ENCODE data around the gene SULT2B1. TPM values are rescaled to one million over a fixed set of nuclear protein-coding genes. Genes with fewer than 3 reads are reported as not detected.

The SULT2B1 gene
- total RNA-seq, 2 donors from 2014 or later: not detected

- DNase-seq (ENCODE audit: low spot score): no peak
Observed at GRCh38 chr19:48616041-48616436, 64.1 kb downstream of the SULT2B1 start.

GRCh38 chr19:48616491-48617056 lies 64.6 kb downstream of the SULT2B1 start:
- peaks cover 28% of the 10 kb centered on the region for H3K36me3 ChIP-seq
- no peaks in the 10 kb centered on the region for H3K27me3 ChIP-seq
- DNase-seq (ENCODE audit: low spot score): no peak
- no peak overlapping the region for H3K27ac ChIP-seq
- H3K4me3 ChIP-seq: no peak overlapping the region
- peaks cover 0 to 57% of the 10 kb centered on the region in 2 donors for H3K4me1 ChIP-seq
- TF ChIP-seq CTCF (IDR thresholded peaks at IDR 0.05): no peak
- H3K9me3 ChIP-seq: no peaks in the 10 kb centered on the region

More at GRCh38 chr19:48616041-48616436, 64.1 kb downstream of the SULT2B1 start:
- Histone ChIP-seq H3K4me1 (peaks cover 0 to 57% of the 10 kb centered on the region in 2 donors), H3K9me3 (no peaks in the 10 kb centered on the region), H3K4me3 (no peak overlapping the region), H3K27ac (no peak overlapping the region), H3K36me3 (peaks cover 28% of the 10 kb centered on the region), H3K27me3 (no peaks in the 10 kb centered on the region)
- TF ChIP-seq CTCF (IDR thresholded peaks at IDR 0.05): no peak

- no peak for DNase-seq (ENCODE audit: low spot score)
- no peak for TF ChIP-seq CTCF (IDR thresholded peaks at IDR 0.05)
- peak overlapping the region; percentile 74 to 76 for H3K4me3 ChIP-seq
- peaks cover 0 to 57% of the 10 kb centered on the region in 2 donors for H3K4me1 ChIP-seq
- peak overlapping the region in 1 of 2 donors; percentile 91 for H3K27ac ChIP-seq
- no peaks in the 10 kb centered on the region for H3K9me3 ChIP-seq
- no peaks in the 10 kb centered on the region for H3K27me3 ChIP-seq
- peaks cover 28% of the 10 kb centered on the region for H3K36me3 ChIP-seq
Observed at GRCh38 chr19:48617146-48617937, 65.4 kb downstream of the SULT2B1 start.

GRCh38 chr19:48618278-48618915 lies 66.4 kb downstream of the SULT2B1 start:
- peaks cover 0 to 62% of the 10 kb centered on the region in 2 donors for H3K4me1 ChIP-seq

More at GRCh38 chr19:48618278-48618915, 66.4 kb downstream of the SULT2B1 start:
- no peak for DNase-seq (ENCODE audit: low spot score)
- no peaks in the 10 kb centered on the region for H3K9me3 ChIP-seq
- peaks cover 28% of the 10 kb centered on the region for H3K36me3 ChIP-seq
- peak overlapping the region; percentile 74 to 76 for H3K4me3 ChIP-seq
- no peak for TF ChIP-seq CTCF (IDR thresholded peaks at IDR 0.05)
- no peaks in the 10 kb centered on the region for H3K27me3 ChIP-seq
- peak overlapping the region; percentile 91 to 95 for H3K27ac ChIP-seq
